GM12891 (cell line): ENCODE data around the gene LCE3B. TPM values are rescaled to one million over a fixed set of nuclear protein-coding genes. Genes with fewer than 3 reads are reported as not detected.
"Not testable (repeated sequence)": the region's sequence is repeated elsewhere in the genome, so short reads cannot be mapped to it uniquely, and the experiment has no call there.

ENCODE experiments used
- DNase-seq: peaks from one replicate; pipeline ENCODE4 v3.0.0; 2011; ENCODE audit warnings: low spot score; ENCODE audit not compliant: insufficient read length
- FAIRE-seq: peaks from 2 replicates; lab custom pipeline; 2011; peaks lifted over from hg19 to GRCh38; lab: Jason Lieb, UNC
- PAX5 ChIP-seq: IDR thresholded peaks from 2 replicates; pipeline ENCODE4 v1.6.1; 2011; ENCODE audit warnings: low read length, moderate library complexity, mild to moderate bottlenecking; ENCODE audit not compliant: insufficient read depth, severe bottlenecking
- POLR2A ChIP-seq: IDR thresholded peaks from 2 replicates; pipeline ENCODE4 v1.6.1; 2011; ENCODE audit warnings: low read depth, low read length, control low read depth
- POLR2AphosphoS5 ChIP-seq: IDR thresholded peaks from 2 replicates; pipeline ENCODE4 v1.6.1; 2011; ENCODE audit warnings: low read depth, low read length, control low read depth
- POU2F2 ChIP-seq: IDR thresholded peaks from 2 replicates; pipeline ENCODE4 v1.6.1; 2011; ENCODE audit warnings: low read depth, mild to moderate bottlenecking, control low read depth, low read length, moderate library complexity
- SPI1 ChIP-seq: IDR thresholded peaks from 2 replicates; pipeline ENCODE4 v1.6.1; 2011; ENCODE audit warnings: low read depth, low read length, control low read depth
- TAF1 ChIP-seq: IDR thresholded peaks from 2 replicates; pipeline ENCODE4 v1.6.1; 2011; ENCODE audit warnings: low read depth, low read length, control low read depth
- polyA plus RNA-seq: library from polyadenylated mRNA; unstranded; fragments of >200 nt; gene quantifications from one replicate; pipeline ENCODE4 v1.2.1, GENCODE V29; 2012; ENCODE audit warnings: low read depth, missing spikeins, inconsistent platforms; ENCODE audit not compliant: missing spikeins

Gene LCE3B
- polyA plus RNA-seq = not detected

GRCh38 chr1:152613511-152613910 is at the start of gene LCE3B:
Gene LCE3B (plus strand): TSS chr1:152613811. CDS start chr1:152613811, 0 bp downstream.
- FAIRE-seq (no peak), DNase-seq (no peak)
- no peak for TF ChIP-seq POLR2A

- DNase-seq (no peak), FAIRE-seq (no peak)
- TF ChIP-seq POLR2A = no peak
- no peak for TF ChIP-seq POU2F2
- TF ChIP-seq TAF1 = no peak
- TF ChIP-seq PAX5 = no peak
- no peak for TF ChIP-seq POLR2AphosphoS5
- TF ChIP-seq SPI1 = no peak
Measured at GRCh38 chr1:152565115-152565514, 48.5 kb upstream of the LCE3B start.

- no peak for DNase-seq
- FAIRE-seq = no peak
- TF ChIP-seq POU2F2 = no peak
- no peak for TF ChIP-seq POLR2AphosphoS5
- no peak for TF ChIP-seq SPI1
- TF ChIP-seq PAX5 = no peak
- TF ChIP-seq POLR2A = no peak
- no peak for TF ChIP-seq TAF1
Measured at GRCh38 chr1:152565535-152566215, 47.9 kb upstream of the LCE3B start.

GRCh38 chr1:152566681-152567080 is 46.9 kb upstream of the LCE3B start, which contains the start of gene LCE3E:
Gene LCE3E (minus strand): TSS chr1:152566780. CDS start chr1:152566208, 572 bp downstream.
- FAIRE-seq (no peak), DNase-seq (no peak)

GRCh38 chr1:152577168-152577567 is 36.4 kb upstream of the LCE3B start:
- no peak for FAIRE-seq
- no peak for TF ChIP-seq PAX5
- TF ChIP-seq TAF1 = no peak
- no peak for TF ChIP-seq POLR2A
- no peak for TF ChIP-seq POLR2AphosphoS5
- TF ChIP-seq POU2F2 = no peak
- TF ChIP-seq SPI1 = no peak
- DNase-seq = no peak

More at GRCh38 chr1:152566681-152567080, 46.9 kb upstream of the LCE3B start, which contains the start of gene LCE3E:
- TF ChIP-seq POLR2AphosphoS5 (no peak), POU2F2 (no peak), TAF1 (no peak), SPI1 (no peak), PAX5 (no peak), POLR2A (no peak)

GRCh38 chr1:152579526-152579925 is 34.1 kb upstream of the LCE3B start:
- not testable (repeated sequence) for DNase-seq, FAIRE-seq

- no peak for FAIRE-seq
- TF ChIP-seq TAF1 = no peak
- no peak for TF ChIP-seq POU2F2
- TF ChIP-seq PAX5 = no peak
- no peak for TF ChIP-seq POLR2AphosphoS5
- no peak for TF ChIP-seq POLR2A
- TF ChIP-seq SPI1 = no peak
- DNase-seq = no peak
Measured at GRCh38 chr1:152580433-152580832, 33.2 kb upstream of the LCE3B start, which contains the start of gene LCE3D. Gene LCE3D (minus strand): TSS chr1:152580516. CDS start chr1:152579936, 580 bp downstream.

- TF ChIP-seq POU2F2 (no peak), POLR2A (no peak), SPI1 (no peak), TAF1 (no peak), POLR2AphosphoS5 (no peak), PAX5 (no peak)
- FAIRE-seq = no peak
- DNase-seq = no peak
Measured at GRCh38 chr1:152582647-152583046, 31.0 kb upstream of the LCE3B start.

GRCh38 chr1:152585586-152585985 is 28.0 kb upstream of the LCE3B start:
- FAIRE-seq = no peak
- no peak for TF ChIP-seq SPI1
- no peak for TF ChIP-seq POU2F2
- TF ChIP-seq POLR2A = no peak
- TF ChIP-seq TAF1 = no peak
- TF ChIP-seq PAX5 = no peak
- TF ChIP-seq POLR2AphosphoS5 = no peak
- DNase-seq = no peak

GRCh38 chr1:152596986-152597385 is 16.6 kb upstream of the LCE3B start:
- no peak for TF ChIP-seq POLR2AphosphoS5
- no peak for TF ChIP-seq SPI1
- no peak for TF ChIP-seq TAF1
- FAIRE-seq = no peak
- DNase-seq = no peak

- no peak for TF ChIP-seq TAF1
- TF ChIP-seq POLR2AphosphoS5 = no peak
- TF ChIP-seq PAX5 = no peak
- TF ChIP-seq POU2F2 = no peak
- TF ChIP-seq SPI1 = no peak
- TF ChIP-seq POLR2A = no peak
- no peak for FAIRE-seq
- no peak for DNase-seq
Measured at GRCh38 chr1:152599934-152600333, 13.7 kb upstream of the LCE3B start, which contains the start of gene LCE3C. Gene LCE3C (plus strand): TSS chr1:152600234. CDS start chr1:152600732, 498 bp downstream.
